HG03558 (cell line): ENCODE data around the gene ZCCHC24.

Experiments used
- ATAC-seq: cut with Tn5 transposase; IDR thresholded peaks from one replicate; pipeline ENCODE4 v1.9.1; 2021; ENCODE audit warnings: moderate number of reproducible peaks; ENCODE audit not compliant: unreplicated experiment; ENCODE audit errors: extremely low read depth

Gene ZCCHC24

GRCh38 chr10:79375321-79376077 lies 69.9 kb downstream of the ZCCHC24 start:
- ATAC-seq = no peak

- ATAC-seq = no peak
Observed at GRCh38 chr10:79374312-79375191, 70.9 kb downstream of the ZCCHC24 start.

- no peak for ATAC-seq
Observed at GRCh38 chr10:79372871-79373270, 72.6 kb downstream of the ZCCHC24 start.

DNA sequence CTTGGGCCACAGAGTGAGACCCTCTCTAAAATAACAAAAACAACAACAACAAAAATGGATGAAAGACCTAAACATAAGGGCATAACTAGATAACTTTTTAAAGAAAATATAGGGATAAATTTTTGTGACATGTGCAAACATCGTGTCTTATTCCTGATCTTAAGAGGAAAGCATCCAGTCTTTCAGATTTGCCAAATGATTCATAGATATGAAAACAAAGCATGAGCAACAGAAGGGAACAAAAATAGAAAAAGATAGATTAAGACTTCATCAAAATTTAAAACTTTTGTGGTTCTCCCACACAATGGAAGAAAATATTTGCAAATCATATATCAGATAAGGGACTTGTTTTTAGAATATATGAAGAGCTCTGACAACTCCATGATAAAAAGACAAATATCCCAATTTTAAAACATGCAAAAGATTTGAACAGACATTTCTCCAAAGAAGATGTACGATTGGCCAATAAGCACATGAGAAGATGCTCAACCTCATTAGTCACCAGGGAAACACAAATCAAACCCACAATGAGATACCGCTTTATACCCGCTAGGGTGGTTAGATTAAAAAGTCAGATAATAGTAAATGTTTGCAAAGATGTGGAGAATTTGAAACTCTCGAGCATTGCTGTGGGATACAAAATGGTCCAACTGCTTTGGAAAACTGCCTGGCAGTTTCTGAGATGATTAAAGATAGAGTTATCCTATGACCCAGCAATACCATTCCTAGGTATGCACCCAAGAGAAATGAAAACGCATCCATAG lies 77.8 kb downstream of the ZCCHC24 start:
- ATAC-seq = no peak

GRCh38 chr10:79361726-79362397 lies 83.6 kb downstream of the ZCCHC24 start:
- ATAC-seq = no peak

- ATAC-seq = no peak
Observed at GRCh38 chr10:79360499-79361342, 84.7 kb downstream of the ZCCHC24 start.

DNA sequence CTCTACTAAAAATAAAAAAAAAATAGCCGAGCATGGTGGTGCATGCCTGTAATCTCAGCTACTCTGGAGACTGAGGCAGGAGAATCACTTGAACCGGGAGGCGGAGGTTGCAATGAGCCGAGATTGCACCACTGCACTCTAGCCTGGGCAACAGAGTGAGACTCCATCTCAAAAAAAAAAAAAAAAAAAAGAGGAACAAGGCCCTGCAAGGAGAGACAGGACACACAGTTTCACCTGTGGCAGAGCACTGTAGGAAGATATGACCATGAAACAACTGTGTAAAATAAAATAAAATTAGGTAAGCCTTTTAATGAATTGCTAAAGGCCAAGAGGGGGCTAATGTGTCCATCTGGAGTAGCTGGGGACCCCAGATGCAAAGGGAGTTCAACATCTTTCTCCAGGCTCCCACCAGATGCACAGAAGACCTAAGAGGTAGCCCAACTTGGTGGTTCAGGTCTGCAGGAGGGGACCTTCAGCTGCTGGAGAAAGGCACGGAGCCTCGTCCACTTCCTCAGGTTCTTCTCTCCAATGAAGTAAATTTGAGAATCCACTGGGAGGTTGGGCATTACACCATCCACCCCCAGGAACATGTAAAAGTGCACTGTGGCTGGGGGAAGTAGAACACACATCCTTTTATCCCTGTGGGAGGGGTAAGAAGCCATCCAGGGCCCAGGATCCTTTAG lies 85.5 kb downstream of the ZCCHC24 start:
- no peak for ATAC-seq

DNA sequence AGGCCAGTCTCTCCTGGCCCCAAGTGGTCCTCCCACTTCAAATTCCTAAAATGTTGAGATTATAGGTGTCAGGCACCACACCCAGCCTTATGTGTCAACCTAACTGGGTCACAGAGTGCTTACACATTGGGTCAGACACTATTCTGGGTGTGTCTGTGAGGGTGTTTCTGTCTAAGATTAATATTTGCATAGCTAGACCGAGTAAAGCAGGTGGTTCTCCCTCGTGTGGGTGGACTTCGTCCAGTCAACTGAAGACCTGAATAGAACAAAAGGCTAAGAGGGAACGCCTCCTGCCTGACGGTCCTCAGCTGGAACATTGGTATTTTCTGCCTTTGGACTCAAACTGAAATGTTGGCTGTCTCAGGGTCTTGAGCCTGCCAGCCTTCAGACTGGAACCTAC lies 86.6 kb downstream of the ZCCHC24 start:
- ATAC-seq = no peak

GRCh38 chr10:79357180-79357579 lies 88.2 kb downstream of the ZCCHC24 start:
- no peak for ATAC-seq

DNA sequence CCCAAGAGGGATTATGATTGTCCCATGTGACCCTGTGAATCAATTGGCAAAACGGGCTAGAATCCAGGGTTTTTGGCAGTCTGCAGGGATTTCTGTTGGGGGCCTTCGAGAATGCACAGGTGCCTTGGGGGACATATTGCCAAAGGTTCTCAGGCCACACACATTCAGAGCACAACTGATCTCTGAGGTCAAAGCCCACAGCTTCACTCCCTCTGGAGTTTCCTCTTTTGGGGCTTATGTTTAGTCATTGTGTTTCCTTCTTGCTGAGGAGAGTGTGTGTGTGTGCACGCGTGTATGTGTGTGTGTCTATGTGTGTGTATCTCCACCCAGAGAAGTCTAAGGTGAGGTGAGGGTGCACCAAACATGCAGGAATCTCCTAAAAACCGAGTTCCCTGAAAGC lies 89.3 kb downstream of the ZCCHC24 start:
- ATAC-seq = no peak

GRCh38 chr10:79355420-79356017 lies 89.9 kb downstream of the ZCCHC24 start:
- no peak for ATAC-seq

GRCh38 chr10:79354615-79355014 lies 90.8 kb downstream of the ZCCHC24 start:
- ATAC-seq = no peak

GRCh38 chr10:79354141-79354540 lies 91.3 kb downstream of the ZCCHC24 start:
- no peak for ATAC-seq

GRCh38 chr10:79353726-79354125 lies 91.7 kb downstream of the ZCCHC24 start:
- ATAC-seq = no peak

GRCh38 chr10:79353000-79353406 lies 92.4 kb downstream of the ZCCHC24 start:
- no peak for ATAC-seq

GRCh38 chr10:79352035-79352877 lies 93.2 kb downstream of the ZCCHC24 start:
- ATAC-seq = no peak

- no peak for ATAC-seq
Observed at GRCh38 chr10:79351332-79351731, 94.1 kb downstream of the ZCCHC24 start.
